ENCODE results near the gene ELF3. TPM values are rescaled to one million over a fixed set of nuclear protein-coding genes. Genes with fewer than 3 reads are reported as not detected.

ELF3 gene
- total and polyA plus RNA-seq, 2 of the 13 experiments (the other 11 are each of a cell fraction or from before 2014, with no cell fraction given), result 11.5 to 55.1 TPM

DNA sequence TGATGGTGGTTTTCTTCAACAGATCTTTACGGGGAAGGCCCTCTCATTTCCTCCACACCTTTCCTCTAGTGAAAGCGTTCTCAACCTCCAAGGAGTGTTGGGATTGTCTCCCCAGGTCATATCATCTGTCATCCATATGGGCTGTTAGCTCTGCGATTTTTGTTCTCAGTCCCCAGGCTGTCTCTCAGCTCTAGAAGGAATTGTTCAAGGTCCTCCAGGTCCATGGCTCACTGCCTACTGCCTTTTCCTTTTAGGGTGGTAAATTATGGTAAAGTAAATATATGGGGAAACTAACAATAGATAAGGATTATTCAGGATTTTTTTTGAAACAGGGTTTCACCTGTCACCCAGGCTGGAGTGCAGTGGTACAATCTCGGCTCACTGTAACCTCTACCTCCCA is 37.6 kb downstream of the ELF3 start (continued):
- TF ChIP-seq ZNF619 (CRISPR knock-in tag; IDR thresholded peaks at IDR 0.05) (no peak), DNMT1 (CRISPR knock-in tag; IDR thresholded peaks at IDR 0.05) (no peak), MATR3 (CRISPR knock-in tag; IDR thresholded peaks at IDR 0.05) (no peak), IRX3 (CRISPR knock-in tag; IDR thresholded peaks at IDR 0.05; ENCODE audit: borderline replicate concordance, low read depth) (no peak), ZNF205 (CRISPR knock-in tag; IDR thresholded peaks at IDR 0.05) (no peak), ZNF549 (CRISPR knock-in tag; IDR thresholded peaks at IDR 0.05) (no peak), ZFP82 (CRISPR knock-in tag; IDR thresholded peaks at IDR 0.05; ENCODE audit: borderline replicate concordance) (no peak), BHLHE40 (IDR thresholded peaks at IDR 0.05; ENCODE audit: low read length) (no peak), RXRB (CRISPR knock-in tag; IDR thresholded peaks at IDR 0.05; ENCODE audit: borderline replicate concordance) (peak; percentile 26; the same call in 1 of the 2 replicates), LCORL (IDR thresholded peaks at IDR 0.05) (no peak), LCORL (CRISPR knock-in tag; IDR thresholded peaks at IDR 0.05) (peak; percentile 41; the same call in 1 of the 2 replicates), FOXP1 (IDR thresholded peaks at IDR 0.05) (no peak), FOXP1 (CRISPR knock-in tag; IDR thresholded peaks at IDR 0.05) (peak; percentile 33; the same call in 1 of the 2 replicates), HIVEP1 (CRISPR knock-in tag; IDR thresholded peaks at IDR 0.05) (no peak), SOX13 (IDR thresholded peaks at IDR 0.05) (no peak), SOX13 (CRISPR knock-in tag; conservative IDR thresholded peaks at IDR 0.05 in 1 of 2, IDR thresholded peaks at IDR 0.05 in 1 of 2) (peak in 1 of 2 experiments; percentile 65; a peak in 2 of 4 replicates), NCOA1 (CRISPR knock-in tag; IDR thresholded peaks at IDR 0.05) (no peak)
- TF ChIP-seq, protein P1, sequence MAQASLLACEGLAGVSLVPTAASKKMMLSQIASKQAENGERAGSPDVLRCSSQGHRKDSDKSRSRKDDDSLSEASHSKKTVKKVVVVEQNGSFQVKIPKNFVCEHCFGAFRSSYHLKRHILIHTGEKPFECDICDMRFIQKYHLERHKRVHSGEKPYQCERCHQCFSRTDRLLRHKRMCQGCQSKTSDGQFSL (CRISPR knock-in tag; IDR thresholded peaks at IDR 0.05), result no peak
- TF ChIP-seq, protein P2, sequence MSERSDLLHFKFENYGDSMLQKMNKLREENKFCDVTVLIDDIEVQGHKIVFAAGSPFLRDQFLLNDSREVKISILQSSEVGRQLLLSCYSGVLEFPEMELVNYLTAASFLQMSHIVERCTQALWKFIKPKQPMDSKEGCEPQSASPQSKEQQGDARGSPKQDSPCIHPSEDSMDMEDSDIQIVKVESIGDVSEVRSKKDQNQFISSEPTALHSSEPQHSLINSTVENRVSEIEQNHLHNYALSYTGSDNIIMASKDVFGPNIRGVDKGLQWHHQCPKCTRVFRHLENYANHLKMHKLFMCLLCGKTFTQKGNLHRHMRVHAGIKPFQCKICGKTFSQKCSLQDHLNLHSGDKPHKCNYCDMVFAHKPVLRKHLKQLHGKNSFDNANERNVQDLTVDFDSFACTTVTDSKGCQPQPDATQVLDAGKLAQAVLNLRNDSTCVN (CRISPR knock-in tag; IDR thresholded peaks at IDR 0.05; ENCODE audit: borderline replicate concordance), result peak; percentile 96
- TF ChIP-seq, protein P3, sequence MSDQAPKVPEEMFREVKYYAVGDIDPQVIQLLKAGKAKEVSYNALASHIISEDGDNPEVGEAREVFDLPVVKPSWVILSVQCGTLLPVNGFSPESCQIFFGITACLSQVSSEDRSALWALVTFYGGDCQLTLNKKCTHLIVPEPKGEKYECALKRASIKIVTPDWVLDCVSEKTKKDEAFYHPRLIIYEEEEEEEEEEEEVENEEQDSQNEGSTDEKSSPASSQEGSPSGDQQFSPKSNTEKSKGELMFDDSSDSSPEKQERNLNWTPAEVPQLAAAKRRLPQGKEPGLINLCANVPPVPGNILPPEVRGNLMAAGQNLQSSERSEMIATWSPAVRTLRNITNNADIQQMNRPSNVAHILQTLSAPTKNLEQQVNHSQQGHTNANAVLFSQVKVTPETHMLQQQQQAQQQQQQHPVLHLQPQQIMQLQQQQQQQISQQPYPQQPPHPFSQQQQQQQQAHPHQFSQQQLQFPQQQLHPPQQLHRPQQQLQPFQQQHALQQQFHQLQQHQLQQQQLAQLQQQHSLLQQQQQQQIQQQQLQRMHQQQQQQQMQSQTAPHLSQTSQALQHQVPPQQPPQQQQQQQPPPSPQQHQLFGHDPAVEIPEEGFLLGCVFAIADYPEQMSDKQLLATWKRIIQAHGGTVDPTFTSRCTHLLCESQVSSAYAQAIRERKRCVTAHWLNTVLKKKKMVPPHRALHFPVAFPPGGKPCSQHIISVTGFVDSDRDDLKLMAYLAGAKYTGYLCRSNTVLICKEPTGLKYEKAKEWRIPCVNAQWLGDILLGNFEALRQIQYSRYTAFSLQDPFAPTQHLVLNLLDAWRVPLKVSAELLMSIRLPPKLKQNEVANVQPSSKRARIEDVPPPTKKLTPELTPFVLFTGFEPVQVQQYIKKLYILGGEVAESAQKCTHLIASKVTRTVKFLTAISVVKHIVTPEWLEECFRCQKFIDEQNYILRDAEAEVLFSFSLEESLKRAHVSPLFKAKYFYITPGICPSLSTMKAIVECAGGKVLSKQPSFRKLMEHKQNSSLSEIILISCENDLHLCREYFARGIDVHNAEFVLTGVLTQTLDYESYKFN (CRISPR knock-in tag; conservative IDR thresholded peaks at IDR 0.05), result peak; percentile 50; the same call in 1 of the 2 replicates
- TF ChIP-seq, protein P4, sequence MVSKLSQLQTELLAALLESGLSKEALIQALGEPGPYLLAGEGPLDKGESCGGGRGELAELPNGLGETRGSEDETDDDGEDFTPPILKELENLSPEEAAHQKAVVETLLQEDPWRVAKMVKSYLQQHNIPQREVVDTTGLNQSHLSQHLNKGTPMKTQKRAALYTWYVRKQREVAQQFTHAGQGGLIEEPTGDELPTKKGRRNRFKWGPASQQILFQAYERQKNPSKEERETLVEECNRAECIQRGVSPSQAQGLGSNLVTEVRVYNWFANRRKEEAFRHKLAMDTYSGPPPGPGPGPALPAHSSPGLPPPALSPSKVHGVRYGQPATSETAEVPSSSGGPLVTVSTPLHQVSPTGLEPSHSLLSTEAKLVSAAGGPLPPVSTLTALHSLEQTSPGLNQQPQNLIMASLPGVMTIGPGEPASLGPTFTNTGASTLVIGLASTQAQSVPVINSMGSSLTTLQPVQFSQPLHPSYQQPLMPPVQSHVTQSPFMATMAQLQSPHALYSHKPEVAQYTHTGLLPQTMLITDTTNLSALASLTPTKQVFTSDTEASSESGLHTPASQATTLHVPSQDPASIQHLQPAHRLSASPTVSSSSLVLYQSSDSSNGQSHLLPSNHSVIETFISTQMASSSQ (IDR thresholded peaks at IDR 0.05; ENCODE audit: low read depth), result no peak
- TF ChIP-seq, protein P4 (CRISPR knock-in tag; IDR thresholded peaks at IDR 0.05; ENCODE audit: borderline replicate concordance), result no peak
- TF ChIP-seq, protein P5, sequence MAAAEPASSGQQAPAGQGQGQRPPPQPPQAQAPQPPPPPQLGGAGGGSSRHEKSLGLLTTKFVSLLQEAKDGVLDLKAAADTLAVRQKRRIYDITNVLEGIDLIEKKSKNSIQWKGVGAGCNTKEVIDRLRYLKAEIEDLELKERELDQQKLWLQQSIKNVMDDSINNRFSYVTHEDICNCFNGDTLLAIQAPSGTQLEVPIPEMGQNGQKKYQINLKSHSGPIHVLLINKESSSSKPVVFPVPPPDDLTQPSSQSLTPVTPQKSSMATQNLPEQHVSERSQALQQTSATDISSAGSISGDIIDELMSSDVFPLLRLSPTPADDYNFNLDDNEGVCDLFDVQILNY (CRISPR knock-in tag; conservative IDR thresholded peaks at IDR 0.05), result no peak
